Renal pelvis (tissue), 4 donors: ENCODE data around the gene TMEM254. TPM values are rescaled to one million over a fixed set of nuclear protein-coding genes. Genes with fewer than 3 reads are reported as not detected.
"Not testable (repeated sequence)": the region's sequence is repeated elsewhere in the genome, so short reads cannot be mapped to it uniquely, and the experiment has no call there.

Experiments
- DNase-seq: peaks from one replicate; pipeline ENCODE4 v3.0.0-alpha.2; 2013
- polyA plus RNA-seq, 3 donors: library from polyadenylated mRNA; unstranded; fragments of 120-200 nt; gene quantifications; one replicate each; pipeline ENCODE4 v1.2.1, GENCODE V29; 2013; ENCODE audit not compliant: insufficient read length in 3 of 3

TMEM254 gene
- polyA plus RNA-seq, 3 donors = 52.1 to 62.0 (median 58.7) TPM

GRCh38 chr10:80066809-80067208 lies 11.7 kb upstream of the TMEM254 start:
- no peak for DNase-seq

- DNase-seq = not testable (repeated sequence)
These were observed 10.6 kb upstream of the TMEM254 start for GRCh38 chr10:80067821-80068220.

GRCh38 chr10:80068270-80068669 lies 10.2 kb upstream of the TMEM254 start:
- no peak for DNase-seq

GRCh38 chr10:80070057-80070456 lies 8.4 kb upstream of the TMEM254 start:
- no peak for DNase-seq

- DNase-seq = no peak
These were observed 5.9 kb upstream of the TMEM254 start for GRCh38 chr10:80072584-80072983.

DNA sequence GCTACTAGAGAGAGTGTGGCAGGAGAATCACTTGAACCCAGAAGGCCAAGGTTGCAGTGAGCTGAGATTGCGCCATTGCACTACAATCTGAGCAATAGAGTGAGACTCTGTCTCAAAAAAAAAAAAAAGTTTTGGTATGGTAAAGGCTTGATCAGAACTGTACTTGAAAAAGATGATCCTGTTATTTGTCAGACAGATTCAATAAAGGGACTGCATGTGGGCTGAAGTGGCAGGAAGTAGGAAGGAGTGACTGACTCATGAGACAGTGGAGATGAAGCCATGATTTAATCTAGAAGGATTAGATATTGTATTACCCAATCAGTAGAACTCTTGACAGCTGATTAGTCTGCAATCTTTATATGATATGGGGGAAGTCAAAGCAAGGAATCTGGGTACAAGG lies 2.7 kb upstream of the TMEM254 start:
- no peak for DNase-seq

GRCh38 chr10:80077869-80078447 lies 507 bp upstream of the TMEM254 start:
- DNase-seq = no peak

- DNase-seq = no peak
These were observed 851 bp downstream of the TMEM254 start for GRCh38 chr10:80079312-80079719.

- no peak for DNase-seq
These were observed 2.6 kb downstream of the TMEM254 start for GRCh38 chr10:80081026-80081425.

DNA sequence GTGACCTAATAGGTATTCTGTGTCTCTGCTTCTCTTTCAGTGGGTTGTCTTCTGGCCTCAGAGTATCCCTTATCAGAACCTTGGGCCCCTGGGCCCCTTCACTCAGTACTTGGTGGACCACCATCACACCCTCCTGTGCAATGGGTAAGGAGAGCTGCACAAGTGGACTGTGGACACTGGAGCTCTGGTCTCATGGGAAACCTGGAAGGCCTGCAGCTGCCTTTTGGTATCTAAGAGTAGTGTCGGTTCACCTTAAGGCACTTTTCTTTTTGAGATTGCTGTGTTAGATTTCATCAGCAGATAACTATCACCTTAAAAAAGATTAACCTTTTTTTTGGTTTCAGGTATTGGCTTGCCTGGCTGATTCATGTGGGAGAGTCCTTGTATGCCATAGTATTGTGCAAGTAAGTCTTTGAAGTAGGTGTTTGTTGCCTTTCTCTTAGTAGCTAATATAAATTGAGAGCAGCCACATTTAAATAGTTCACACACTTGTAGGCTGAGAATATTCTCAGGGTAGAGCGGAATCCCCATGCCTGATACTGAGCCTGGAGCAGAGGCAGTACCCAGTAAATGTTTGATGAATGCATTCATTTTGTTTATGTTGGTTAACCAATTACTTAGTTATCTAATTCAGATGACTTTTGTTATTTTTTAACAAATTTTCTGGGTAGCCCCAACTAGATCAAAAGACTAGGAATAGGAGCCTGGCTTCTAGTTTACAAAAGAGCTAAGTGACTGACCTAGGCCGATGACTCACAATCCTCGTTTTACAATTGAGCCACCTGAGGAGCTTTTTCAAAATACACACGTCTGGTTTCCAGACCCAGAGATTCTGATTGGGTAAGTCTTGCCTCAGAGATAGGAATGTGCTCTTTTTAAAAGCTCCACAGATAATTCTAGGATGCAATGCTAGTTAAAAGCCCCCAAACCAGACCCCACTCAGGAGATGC lies 3.6 kb downstream of the TMEM254 start:
- DNase-seq = no peak

DNA sequence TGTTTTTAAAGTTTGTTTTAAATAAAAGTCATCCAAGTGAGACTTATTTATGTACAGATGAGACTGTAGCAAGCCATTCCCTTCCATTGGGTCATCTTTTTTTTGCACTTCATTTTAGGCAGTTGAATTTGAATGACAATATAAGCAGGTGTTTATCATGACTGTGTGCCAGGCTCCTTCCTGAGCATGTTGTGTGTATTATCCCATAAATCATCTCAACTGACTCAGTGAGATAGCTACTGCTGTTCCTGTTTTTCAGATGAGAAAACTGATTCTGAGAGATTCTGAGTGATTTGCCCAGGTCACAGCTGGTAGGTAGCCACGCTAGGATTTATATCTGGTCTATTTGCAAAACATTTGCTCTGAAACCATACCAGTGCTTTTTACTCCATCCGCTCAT lies 11.7 kb downstream of the TMEM254 start:
- no peak for DNase-seq

DNA sequence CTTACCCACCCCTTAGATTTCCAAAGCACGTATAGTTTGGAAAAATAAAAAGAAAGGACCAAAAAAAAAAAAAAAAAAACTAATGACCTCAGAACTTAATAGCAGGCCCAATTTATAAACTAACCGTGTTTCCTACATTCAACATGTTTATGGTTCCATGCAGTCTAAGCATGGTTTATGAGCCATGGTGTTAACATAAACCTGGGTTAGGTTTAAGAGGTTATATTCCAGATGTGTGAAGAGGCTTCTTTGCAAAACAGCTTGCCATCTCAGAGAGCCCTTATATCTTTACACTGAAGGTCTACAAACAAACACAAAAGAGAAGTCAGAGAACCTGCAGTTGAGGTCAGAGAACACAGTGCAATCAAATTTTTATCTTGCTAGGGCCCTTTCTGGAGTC lies 15.8 kb downstream of the TMEM254 start:
- peak; percentile 22 for DNase-seq

- DNase-seq = not testable (repeated sequence)
These were observed 19.8 kb downstream of the TMEM254 start for GRCh38 chr10:80098272-80098671.

GRCh38 chr10:80099295-80099694 lies 20.8 kb downstream of the TMEM254 start:
- not testable (repeated sequence) for DNase-seq

GRCh38 chr10:80100116-80100515 lies 21.7 kb downstream of the TMEM254 start:
- DNase-seq = no peak

- no peak for DNase-seq
These were observed 22.6 kb downstream of the TMEM254 start for GRCh38 chr10:80100861-80101695.

GRCh38 chr10:80104066-80104926 lies 25.8 kb downstream of the TMEM254 start:
- peak; percentile 60 for DNase-seq

DNA sequence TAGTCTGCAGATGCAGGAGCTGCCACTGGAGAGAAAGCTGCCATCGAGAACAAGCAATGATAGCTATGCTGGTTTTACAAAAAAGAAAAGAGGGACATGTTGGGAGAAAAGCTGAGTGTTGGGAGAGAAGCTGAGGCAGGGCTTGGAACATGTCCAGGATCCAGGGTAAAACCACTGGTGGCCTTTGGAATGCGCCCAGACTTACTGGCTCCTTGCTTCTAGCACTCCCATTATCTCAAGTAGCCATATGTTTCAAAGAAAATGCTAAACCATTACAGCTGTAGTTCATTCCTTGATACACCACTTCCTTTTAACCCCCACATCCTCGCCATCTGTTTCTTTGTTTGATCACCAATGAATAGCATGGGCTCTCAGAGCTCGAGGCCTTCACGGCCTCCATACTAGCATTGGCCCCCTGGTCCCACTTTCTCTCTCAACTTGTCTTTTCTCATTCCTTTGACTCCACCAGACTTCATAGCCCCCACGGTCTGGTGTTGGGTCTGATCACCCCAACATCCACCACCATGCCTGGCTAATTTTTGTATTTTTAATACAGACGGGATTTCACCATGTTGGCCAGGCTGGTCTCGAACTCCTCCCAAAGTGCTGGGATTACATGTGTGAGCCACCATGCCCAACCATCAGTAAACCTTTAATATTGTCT lies 30.2 kb downstream of the TMEM254 start:
- DNase-seq = no peak

DNA sequence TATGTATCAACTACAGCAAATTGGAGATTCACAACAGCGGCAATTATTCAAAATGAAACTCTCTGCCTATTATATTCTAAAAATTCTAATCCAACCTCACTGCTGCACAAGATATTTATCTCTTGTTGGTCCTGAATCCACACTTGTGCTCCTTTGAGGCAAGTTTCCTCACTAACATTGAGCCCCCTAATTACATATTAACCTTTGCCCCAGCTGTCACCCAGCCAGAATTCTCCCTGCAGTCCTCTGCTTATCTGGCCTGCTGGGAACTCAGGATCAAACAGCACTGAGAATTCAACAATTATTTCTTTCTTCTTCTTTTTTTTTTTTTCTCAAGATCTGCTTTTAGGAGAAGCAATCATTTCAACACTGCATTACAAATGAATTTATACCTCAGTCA lies 32.5 kb downstream of the TMEM254 start:
- no peak for DNase-seq

DNA sequence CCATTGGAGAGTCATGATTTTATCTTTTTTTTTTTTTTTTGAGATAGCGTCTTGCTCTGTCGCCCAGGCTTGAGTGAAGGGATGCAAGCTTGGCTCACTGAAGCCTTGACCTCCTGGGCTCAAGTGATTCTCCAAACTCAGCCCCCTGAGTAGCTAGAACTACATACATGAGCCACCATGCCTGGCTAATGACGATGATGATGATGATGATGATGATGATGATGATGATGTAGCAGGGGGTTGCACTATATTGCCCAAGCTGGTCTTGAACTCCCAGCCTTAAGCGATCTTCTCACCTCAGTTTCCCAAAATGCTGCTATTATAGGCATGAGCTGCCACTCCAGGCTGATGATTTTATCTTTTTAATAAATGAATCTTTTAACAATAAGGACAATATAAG lies 40.2 kb downstream of the TMEM254 start:
- no peak for DNase-seq
